ENCODE measurements around the gene ORC2.
A peak's percentile ranks its signal among the peaks of the same experiment; 100 is the strongest.

ORC2 gene

GRCh38 chr2:200860092-200860795 is 103.2 kb downstream of the ORC2 start:
- peak; percentile 23 for DNase-seq
